ENCODE results near the gene SWAP70. TPM values are rescaled to one million over a fixed set of nuclear protein-coding genes. Genes with fewer than 3 reads are reported as not detected.
"Not testable (repeated sequence)": the region's sequence is repeated elsewhere in the genome, so short reads cannot be mapped to it uniquely, and the experiment has no call there.

SWAP70 gene
- total RNA-seq, 1 experiment from 2014 or later = 22.1 TPM

DNA sequence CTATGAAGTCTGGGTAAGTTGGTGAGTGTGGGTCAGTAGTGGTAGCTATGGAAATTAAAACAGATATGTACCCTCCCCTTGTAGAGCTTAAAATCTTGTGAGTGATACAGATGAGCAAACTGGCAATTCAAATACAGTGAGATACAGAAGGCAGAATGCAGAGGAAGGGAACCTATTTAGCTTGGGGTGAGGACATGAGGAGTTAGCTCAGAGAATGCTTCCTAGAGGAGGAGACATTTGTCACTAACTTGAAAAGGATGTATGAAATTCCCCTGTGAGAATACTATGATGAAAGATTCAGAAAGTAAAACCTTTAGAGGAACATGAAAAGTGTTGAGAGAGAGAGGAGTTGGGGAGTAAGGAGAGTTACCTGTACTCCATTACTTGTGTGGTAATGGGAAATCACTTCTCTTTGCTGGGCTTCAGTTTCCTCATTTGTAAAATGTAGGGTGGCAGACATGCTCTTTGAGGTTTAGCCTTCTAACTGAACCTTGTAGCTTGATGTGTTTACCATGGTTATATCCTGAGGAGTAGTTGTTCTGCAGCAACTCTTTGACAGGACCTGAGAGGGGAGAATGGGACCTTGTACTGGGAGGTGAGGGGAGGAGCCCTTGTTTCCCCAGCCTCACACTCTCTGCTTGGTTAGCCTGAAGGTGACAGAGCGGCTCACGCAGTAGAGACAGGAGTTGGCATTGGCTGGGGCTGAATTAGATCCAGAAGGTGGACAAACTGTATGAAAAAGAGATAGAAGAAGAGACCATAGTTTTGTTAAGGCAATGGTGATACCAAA is 17.9 kb downstream of the SWAP70 start:
- no peak for DNase-seq (ENCODE audit: low read depth)
- in situ Hi-C loops (cut with HindIII; ENCODE audit: low pct_unique_long_range_greater_than_20kb, low sequenced_read_pairs) = no loop called here

DNA sequence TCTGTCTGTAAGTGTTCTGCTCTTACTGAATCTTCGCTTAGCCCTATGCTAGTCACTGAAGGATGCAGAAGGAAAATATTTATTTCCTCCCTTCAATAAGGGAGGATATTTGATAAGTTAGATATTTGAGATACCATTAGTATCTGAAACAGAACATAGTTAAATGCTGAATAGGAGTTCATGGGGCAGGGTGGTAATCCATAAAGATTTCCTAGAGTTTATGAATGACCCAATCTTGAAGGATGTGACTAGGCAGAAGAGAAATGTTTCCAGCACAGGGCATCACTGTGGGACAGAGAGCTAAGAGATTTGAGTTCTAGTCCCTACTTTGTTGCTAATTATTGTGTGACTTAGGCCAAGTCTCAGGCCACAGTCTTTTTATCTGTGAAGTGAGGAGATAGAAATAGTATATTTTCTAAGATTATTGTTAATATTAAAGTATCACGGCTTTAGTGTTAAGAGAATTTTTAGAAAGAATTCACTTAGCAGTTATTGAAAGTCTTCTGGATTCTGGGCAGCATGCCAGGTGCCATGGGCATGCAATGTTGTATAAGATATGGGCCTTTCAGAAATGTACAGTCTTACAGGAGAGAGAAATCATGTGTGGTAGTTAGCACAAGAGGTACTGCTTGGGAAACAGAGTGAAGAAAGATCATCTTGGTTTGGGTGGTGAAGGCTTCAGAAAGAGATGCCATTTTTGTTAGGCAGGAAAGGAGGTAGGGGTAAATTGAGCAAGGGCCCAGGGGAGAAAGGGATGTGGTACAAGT is 24.0 kb downstream of the SWAP70 start:
- in situ Hi-C loops (cut with HindIII; ENCODE audit: low pct_unique_long_range_greater_than_20kb, low sequenced_read_pairs) = no loop called here
- no peak for DNase-seq (ENCODE audit: low read depth)

DNA sequence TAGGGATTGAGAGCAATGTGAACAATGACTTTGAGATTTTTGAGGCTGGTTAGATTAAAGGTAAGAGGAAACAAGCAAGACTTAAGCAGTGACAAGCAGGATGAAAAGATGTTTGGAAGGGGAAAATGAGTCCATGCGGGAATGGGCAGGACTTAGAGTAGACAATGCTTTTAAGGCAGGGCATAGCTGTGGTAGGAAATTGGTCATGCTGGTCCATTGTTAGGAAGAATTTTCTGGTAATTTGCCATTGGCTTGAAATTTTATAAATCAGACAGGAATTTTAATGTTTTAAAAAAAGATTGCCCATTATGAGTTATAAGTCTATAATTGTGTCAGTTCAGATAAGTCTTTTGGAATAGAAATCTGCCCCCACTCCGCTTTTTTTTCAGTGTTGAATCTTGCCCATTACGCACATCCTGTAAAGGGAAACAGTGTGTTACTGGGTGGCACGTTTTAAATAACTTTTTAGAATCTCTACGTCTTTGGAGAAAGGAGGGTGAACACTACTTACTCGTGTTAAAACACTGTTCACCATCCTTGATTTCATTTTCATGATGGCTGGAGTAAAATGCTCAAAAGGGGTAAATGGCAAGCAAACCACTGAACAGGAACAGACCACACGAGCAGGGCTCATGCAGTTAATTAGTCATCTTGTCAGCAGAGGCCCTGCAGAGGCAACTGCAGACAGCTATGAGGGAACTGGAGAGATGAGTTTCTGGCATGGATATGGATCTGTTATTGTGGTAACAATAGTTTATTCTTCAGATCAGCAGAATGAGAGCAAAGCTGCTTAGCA is 25.0 kb downstream of the SWAP70 start:
- in situ Hi-C loops (cut with HindIII; ENCODE audit: low pct_unique_long_range_greater_than_20kb, low sequenced_read_pairs) = no loop called here
- DNase-seq (ENCODE audit: low read depth) = peak; percentile 62

DNA sequence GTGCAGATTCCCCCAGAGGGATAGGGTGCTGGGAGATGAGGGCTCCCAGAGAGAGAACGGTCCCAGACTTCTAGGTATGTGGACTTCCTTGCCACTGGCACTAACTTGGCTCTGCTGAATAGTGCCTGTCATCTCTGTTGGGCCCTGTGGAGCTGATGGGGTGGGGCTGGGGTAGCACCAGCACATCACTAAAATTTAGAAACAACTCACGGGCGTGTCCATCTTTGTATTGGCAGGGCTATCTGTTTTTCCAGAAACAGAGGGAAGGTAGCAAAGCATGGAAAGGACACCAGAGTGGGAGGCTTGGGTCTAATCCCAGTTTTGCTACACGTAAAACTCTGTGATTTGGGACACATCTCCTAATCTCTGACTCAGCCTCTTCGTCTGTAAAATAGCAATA is 25.8 kb downstream of the SWAP70 start:
- in situ Hi-C loops (cut with HindIII; ENCODE audit: low pct_unique_long_range_greater_than_20kb, low sequenced_read_pairs) = no loop called here
- no peak for DNase-seq (ENCODE audit: low read depth)

DNA sequence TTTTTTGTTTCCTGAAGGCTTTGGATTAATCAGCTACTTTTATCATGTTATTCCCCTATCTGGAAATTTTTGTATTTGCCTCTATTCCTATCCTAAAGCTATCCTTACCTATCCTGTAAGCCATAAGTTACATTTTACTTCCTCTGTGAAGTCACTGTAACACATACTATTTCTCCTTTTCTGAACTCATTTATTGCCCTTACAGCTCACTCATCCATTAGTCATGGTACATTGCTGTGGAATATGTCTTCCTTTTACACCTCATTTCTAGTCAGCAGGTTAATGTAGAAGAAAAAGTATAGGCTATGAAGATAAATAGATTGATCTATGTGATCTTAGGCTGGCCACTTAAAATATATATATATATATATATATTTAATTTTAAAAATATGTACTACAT is 28.0 kb downstream of the SWAP70 start:
- in situ Hi-C loops (cut with HindIII; ENCODE audit: low pct_unique_long_range_greater_than_20kb, low sequenced_read_pairs) = no loop called here
- peak; percentile 39 for DNase-seq (ENCODE audit: low read depth)

DNA sequence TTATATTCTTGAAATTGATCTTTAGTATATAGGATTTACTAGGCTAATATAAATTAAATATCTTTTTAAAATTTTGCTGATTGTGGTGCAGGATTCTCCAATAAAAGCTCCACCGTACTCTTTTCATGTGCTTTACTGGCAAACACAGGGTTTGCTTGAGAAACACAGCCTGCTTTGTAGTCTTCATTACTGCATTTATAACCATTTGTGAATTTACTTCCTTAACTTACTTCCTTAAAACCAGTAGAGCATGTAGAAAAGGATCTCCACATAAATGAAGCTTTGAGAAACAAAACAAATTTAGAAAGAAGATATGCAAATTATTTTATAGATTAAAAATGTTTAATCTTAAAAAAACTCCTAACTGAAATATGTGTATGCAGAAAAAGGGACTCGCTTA is 28.8 kb downstream of the SWAP70 start:
- no peak for DNase-seq (ENCODE audit: low read depth)
- in situ Hi-C loops (cut with HindIII; ENCODE audit: low pct_unique_long_range_greater_than_20kb, low sequenced_read_pairs) = no loop called here

DNA sequence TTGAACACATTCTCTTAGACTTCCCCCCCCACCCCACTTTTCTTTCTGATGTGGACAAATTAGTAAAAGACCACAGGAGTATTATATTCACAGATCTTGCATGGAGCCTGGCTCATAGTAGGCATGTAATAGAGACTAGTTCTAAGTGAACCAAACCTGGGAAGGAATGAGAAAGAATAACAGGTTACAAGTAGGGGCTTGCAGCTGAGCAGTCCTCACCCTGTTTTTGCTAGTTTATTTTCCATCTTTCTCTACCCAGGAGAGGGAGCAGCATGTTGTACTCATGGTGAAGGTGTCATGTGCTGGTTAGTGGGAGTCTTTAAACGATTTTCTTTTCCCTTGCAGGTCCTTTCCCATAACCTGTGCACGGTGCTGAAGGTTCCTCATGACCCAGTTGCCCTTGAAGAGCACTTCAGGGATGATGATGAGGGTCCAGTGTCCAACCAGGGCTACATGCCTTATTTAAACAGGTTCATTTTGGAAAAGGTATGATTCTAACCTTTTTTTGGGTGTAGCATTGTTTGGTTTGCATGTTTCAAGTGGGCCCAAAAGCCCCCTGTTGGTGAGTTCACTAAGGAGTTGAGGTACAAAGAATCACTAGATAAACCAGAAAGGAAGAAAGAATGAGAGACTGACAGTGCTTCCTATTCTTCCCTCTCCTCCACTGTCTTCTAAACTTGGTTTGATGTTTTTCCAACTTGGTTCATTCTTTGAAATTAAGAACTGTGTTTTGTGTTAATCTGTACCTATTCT is 30.1 kb downstream of the SWAP70 start:
- DNase-seq (ENCODE audit: low read depth) = no peak
- in situ Hi-C loops (cut with HindIII; ENCODE audit: low pct_unique_long_range_greater_than_20kb, low sequenced_read_pairs) = no loop called here

DNA sequence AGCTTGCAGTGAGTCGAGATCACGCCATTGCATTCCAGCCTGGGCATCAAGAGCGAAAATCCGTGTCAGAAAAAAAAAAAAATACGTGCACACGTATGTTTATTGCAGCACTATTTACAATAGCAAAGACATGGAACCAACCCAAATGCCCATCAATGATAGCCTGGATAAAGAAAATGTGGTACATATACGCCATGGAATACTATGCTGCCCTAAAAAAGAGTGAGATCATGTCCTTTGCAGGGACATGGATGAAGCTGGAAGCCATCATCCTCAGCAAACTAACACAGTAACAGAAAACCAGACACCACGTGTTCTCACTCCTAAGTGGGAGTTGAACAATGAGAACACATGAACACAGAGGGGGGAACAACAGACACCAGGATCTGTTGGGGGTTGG is 31.4 kb downstream of the SWAP70 start:
- in situ Hi-C loops (cut with HindIII; ENCODE audit: low pct_unique_long_range_greater_than_20kb, low sequenced_read_pairs); DNase-seq (ENCODE audit: low read depth): not testable (repeated sequence)

DNA sequence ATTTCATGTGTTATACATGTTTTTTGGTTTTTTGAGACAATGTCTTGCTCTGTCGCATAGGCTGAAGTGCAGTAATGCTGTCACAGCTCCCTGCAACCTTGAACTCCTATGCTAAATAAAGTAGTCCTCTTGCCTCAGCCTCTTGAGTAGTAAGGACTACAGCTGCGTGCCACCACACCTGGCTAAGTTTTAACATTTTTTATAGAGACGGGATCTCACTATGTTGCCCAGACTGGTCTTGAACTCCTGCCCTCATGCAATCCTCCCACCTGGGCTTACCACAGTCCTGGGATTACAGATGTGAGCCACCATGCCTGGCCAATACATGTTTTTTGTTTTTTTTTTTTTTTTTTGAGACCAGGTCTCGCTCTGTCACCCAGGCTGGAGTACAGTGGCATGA is 33.9 kb downstream of the SWAP70 start:
- in situ Hi-C loops (cut with HindIII; ENCODE audit: low pct_unique_long_range_greater_than_20kb, low sequenced_read_pairs) = no loop called here
- no peak for DNase-seq (ENCODE audit: low read depth)

DNA sequence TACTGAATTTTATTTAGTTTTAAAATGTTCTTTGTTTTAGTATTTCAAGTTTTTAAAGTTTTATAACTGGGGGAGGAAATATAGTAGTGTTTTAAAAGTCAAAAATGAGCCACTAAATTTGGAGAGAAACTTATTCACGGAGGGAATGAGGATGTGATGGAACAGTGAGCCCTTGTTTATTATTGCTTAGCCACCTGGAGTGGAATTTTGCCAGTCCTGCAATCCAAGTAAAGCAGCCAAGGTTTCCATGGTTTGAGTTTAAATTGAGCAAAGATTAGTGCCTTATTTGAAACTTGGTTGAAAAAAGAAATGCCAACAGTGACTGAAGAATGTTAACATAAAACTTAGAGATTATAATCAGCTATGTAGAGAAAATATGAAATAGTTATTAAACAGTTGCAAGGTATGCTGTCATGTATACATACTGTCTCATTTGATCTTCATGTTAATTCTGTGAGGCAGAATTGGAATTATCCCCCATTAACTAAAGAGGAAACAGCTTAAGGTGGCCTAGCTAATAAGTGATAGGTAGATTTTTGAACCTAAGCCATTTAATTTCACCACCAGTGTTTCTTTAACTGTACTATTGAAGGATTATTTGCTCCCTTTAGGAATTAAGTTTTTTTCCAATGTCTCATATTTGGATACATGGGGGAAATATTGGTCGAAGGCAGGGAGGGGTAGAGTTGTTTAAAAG is 36.4 kb downstream of the SWAP70 start:
- no peak for DNase-seq (ENCODE audit: low read depth)
- in situ Hi-C loops (cut with HindIII; ENCODE audit: low pct_unique_long_range_greater_than_20kb, low sequenced_read_pairs) = no loop called here

DNA sequence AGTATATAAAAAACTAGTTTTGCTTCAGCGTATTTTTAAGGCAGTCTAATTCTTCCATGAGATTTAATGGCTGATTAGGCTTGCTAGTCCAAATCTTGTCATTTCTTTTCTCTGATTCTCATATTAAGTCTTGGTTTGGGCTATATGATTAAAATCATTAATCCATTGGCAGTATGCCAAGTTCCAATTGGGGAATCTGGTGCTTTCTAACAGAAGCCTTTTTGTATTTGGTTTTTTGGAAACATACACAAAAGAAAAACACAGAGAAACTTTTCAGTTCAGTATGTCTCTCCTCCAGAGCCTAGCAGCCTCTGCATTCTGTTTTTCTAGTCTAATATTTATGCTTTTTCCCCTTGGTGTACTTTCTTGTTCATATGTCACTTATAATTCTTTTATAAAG is 37.9 kb downstream of the SWAP70 start:
- DNase-seq (ENCODE audit: low read depth) = no peak
- in situ Hi-C loops (cut with HindIII; ENCODE audit: low pct_unique_long_range_greater_than_20kb, low sequenced_read_pairs) = no loop called here

DNA sequence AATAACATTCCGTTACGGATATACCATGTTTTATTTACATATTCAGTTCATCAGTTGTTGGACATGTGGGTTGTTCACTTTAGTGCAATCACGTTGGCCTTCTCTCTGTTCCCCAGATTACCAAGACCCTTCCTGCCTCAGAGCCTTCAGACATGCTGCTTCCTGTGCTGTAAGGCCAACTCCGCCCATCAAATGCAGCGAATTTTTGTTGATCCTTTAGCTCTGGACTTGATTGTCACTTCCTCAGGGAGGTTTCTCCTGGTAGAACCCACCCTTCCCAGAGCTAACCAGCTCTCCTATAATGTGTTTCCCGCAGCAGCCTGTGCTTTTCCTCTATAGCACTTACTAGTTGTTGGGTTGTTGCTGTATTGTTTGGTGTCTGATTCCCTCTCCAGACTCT is 39.4 kb downstream of the SWAP70 start:
- in situ Hi-C loops (cut with HindIII; ENCODE audit: low pct_unique_long_range_greater_than_20kb, low sequenced_read_pairs) = no loop called here
- no peak for DNase-seq (ENCODE audit: low read depth)

DNA sequence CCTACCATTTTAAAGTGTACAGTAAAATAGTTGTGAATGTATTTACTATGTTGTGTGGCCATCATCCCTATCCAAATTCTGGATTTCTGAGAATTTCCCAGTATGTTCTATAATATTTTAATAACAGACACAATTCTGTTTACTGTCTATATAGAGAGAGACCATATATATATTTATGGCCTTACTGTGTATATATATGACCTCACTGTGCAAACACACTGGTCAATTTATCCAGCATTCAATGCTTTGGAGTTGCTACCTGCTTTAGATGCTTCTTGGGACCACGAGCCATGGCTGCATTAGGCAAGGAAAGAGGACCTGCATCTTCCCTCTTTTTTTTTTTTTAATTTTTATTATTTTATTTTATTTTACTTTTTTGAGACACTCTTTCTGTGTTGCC is 40.2 kb downstream of the SWAP70 start:
- in situ Hi-C loops (cut with HindIII; ENCODE audit: low pct_unique_long_range_greater_than_20kb, low sequenced_read_pairs) = no loop called here
- no peak for DNase-seq (ENCODE audit: low read depth)

DNA sequence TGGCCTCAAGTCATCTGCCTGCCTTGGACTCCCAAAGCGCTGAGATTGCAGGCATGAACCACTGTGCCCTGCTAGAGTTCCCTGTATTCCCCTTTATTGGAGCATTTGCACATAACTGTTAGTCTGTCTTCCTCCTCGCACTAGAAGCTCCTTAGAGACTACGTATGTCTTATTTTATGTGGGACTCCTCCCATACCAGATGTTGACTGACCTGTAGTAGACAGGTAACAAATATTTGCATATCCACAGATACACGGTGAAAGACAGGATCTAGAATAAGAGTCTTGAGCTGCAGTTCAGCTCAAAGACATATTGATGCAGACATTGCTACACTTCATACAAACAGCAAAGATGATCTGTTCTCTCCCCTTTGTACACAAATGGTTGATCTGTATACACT is 40.7 kb downstream of the SWAP70 start:
- in situ Hi-C loops (cut with HindIII; ENCODE audit: low pct_unique_long_range_greater_than_20kb, low sequenced_read_pairs) = no loop called here

DNA sequence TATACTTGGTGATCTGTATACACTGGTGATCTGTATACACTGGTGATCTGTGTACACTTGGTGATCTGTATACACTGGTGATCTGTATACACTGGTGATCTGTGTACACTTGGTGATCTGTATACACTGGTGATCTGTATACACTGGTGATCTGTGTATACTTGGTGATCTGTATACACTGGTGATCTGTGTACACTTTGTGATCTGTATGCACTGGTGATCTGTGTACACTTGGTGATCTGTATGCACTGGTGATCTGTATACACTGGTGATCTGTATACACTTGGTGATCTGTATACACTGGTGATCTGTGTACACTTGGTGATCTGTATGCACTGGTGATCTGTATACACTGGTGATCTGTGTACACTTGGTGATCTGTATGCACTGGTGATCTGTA is 41.5 kb downstream of the SWAP70 start:
- DNase-seq (ENCODE audit: low read depth); in situ Hi-C loops (cut with HindIII; ENCODE audit: low pct_unique_long_range_greater_than_20kb, low sequenced_read_pairs): not testable (repeated sequence)

More for the DNA sequence above, 40.7 kb downstream of the SWAP70 start:
- DNase-seq (ENCODE audit: low read depth) = no peak

DNA sequence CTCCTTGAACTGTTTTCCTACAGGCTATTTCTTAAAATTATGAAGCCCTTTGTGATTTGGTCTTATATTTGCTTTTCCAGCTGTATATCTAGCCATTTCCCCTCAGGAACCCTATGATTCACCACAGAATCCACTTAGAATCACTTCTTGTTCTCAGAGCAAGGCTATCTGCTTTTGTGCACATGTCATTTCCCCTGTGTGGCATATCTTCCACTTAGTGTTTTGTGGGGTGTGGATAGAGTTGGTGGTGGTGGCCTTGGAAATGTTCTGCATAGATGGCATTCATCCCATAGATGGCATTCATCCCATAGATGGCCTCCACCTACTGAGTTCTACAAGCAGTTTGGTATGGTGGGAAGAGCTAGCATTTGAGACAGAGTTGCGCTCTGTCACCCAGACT is 44.7 kb downstream of the SWAP70 start:
- in situ Hi-C loops (cut with HindIII; ENCODE audit: low pct_unique_long_range_greater_than_20kb, low sequenced_read_pairs) = no loop called here
- no peak for DNase-seq (ENCODE audit: low read depth)

DNA sequence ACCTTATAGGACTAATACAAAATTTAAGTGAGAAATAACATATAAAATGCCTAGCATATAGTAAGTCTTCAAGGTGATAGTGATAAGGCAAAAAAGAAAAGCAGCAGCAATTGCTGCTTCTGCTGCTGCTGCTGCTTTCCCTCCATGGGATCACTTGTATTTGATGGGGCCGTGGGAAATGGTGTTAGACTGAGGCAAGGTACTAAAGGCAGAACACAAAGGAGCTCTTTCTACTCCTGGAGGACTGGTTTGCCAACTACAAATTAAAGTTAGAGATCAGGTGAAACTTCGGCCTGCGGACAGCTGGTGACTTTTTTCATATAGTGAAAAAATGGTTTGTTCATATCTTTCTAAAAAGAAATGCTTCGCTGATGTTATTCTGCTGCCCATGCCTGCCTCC is 46.3 kb downstream of the SWAP70 start:
- in situ Hi-C loops (cut with HindIII; ENCODE audit: low pct_unique_long_range_greater_than_20kb, low sequenced_read_pairs) = no loop called here
- DNase-seq (ENCODE audit: low read depth) = no peak

DNA sequence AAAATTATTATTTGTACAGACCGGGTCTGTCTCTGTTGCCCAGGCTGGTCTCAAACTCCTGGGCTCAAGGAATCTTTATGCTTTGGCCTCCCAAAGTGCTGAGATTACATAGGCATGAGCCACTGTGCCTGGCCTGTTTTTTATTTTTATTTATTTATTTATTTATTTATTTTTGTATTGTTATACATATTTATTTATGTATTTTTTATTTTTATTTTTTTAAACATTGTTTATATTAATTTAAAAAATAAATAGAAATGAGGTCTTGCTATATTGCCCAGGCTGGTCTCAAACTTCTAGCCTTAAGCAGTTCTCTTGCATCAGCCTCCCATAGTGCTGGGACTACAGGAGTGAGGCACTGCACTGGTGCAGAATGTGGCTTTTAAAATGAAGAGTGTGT is 47.0 kb downstream of the SWAP70 start:
- in situ Hi-C loops (cut with HindIII; ENCODE audit: low pct_unique_long_range_greater_than_20kb, low sequenced_read_pairs) = no loop called here
- DNase-seq (ENCODE audit: low read depth) = no peak

Data from Caki2 (cell line).